Ovary (tissue), 3 donors: ENCODE results near the gene CHMP2B.

Experiments used
- CTCF ChIP-seq, 3 donors: fragments of 450-650 bp in 2 of 3; fragments of 200-600 bp in 1 of 3; IDR thresholded peaks; one replicate each; pipeline versions ENCODE4 v1.5.1 to v1.8.0; 2016 to 2022; ENCODE audit warnings: antibody characterized with exemption in 3 of 3, mild to moderate bottlenecking in 1 of 3
- EP300 ChIP-seq: sonication (generic); formaldehyde crosslinking; IDR thresholded peaks from one replicate; pipeline ENCODE4 v1.6.1; 2017; ENCODE audit warnings: antibody characterized with exemption
- POLR2A ChIP-seq: fragments of 450-650 bp; IDR thresholded peaks from one replicate; pipeline ENCODE4 v1.6.1; 2017; ENCODE audit warnings: antibody characterized with exemption, mild to moderate bottlenecking, moderate library complexity
- donor health status: DM: no; HTN: no; CAD: no.

GRCh38 chr3:87191175-87191574 is 35.9 kb upstream of the CHMP2B start:
- TF ChIP-seq CTCF (IDR thresholded peaks at IDR 0.05): no peak
- no peak for TF ChIP-seq POLR2A
- TF ChIP-seq EP300: no peak
